NCI-H146 (cell line): ENCODE data around the gene CA11.
"Not testable (repeated sequence)": the region's sequence is repeated elsewhere in the genome, so short reads cannot be mapped to it uniquely, and the experiment has no call there.

Experiments used
- DNase-seq: peaks from one replicate; lab custom pipeline; 2025; lab: John Stamatoyannopoulos, UW

Gene CA11

GRCh38 chr19:48646001-48646721 is at the start of gene CA11:
CA11 (minus strand) TSS chr19:48646187; CDS start chr19:48645632, 555 bp downstream.
- DNase-seq: peak; percentile 89

- not testable (repeated sequence) for DNase-seq
Measured at GRCh38 chr19:48693629-48694028, 47.6 kb upstream of the CA11 start.

- DNase-seq: no peak
Measured at GRCh38 chr19:48689449-48689848, 43.5 kb upstream of the CA11 start.

- no peak for DNase-seq
Measured at GRCh38 chr19:48687776-48688175, 41.8 kb upstream of the CA11 start.

GRCh38 chr19:48686637-48687036 is 40.6 kb upstream of the CA11 start:
- DNase-seq: not testable (repeated sequence)

GRCh38 chr19:48686088-48686487 is 40.1 kb upstream of the CA11 start:
- DNase-seq: no peak

- no peak for DNase-seq
Measured at GRCh38 chr19:48685583-48685982, 39.6 kb upstream of the CA11 start.

- peak; percentile 48 for DNase-seq
Measured at GRCh38 chr19:48683349-48683748, 37.4 kb upstream of the CA11 start.

GRCh38 chr19:48681127-48681470 is 35.1 kb upstream of the CA11 start:
- no peak for DNase-seq

- DNase-seq: no peak
Measured at GRCh38 chr19:48680436-48681126, 34.6 kb upstream of the CA11 start.

- not testable (repeated sequence) for DNase-seq
Measured at GRCh38 chr19:48680006-48680405, 34.0 kb upstream of the CA11 start.

- no peak for DNase-seq
Measured at GRCh38 chr19:48678201-48678600, 32.2 kb upstream of the CA11 start.

GRCh38 chr19:48676887-48677286 is 30.9 kb upstream of the CA11 start:
- DNase-seq: peak; percentile 63

- DNase-seq: no peak
Measured at GRCh38 chr19:48676487-48676886, 30.5 kb upstream of the CA11 start.

- peak; percentile 79 for DNase-seq
Measured at GRCh38 chr19:48674921-48675824, 29.2 kb upstream of the CA11 start.

- no peak for DNase-seq
Measured at GRCh38 chr19:48674216-48674809, 28.3 kb upstream of the CA11 start.

GRCh38 chr19:48673436-48674100 is 27.6 kb upstream of the CA11 start:
- no peak for DNase-seq

- no peak for DNase-seq
Measured at GRCh38 chr19:48672994-48673393, 27.0 kb upstream of the CA11 start, which contains the start of gene NTN5. NTN5 (minus strand) TSS chr19:48673017; CDS start chr19:48670986, 2,031 bp downstream.

- DNase-seq: no peak
Measured at GRCh38 chr19:48671446-48671995, 25.5 kb upstream of the CA11 start.

GRCh38 chr19:48670699-48671445 is 24.9 kb upstream of the CA11 start:
- DNase-seq: no peak
